Right atrium auricular region (tissue), 2 donors: ENCODE results near the gene MIEN1. TPM values are rescaled to one million over a fixed set of nuclear protein-coding genes. Genes with fewer than 3 reads are reported as not detected.
A peak's percentile ranks its signal among the peaks of the same experiment; 100 is the strongest.
"Not testable (repeated sequence)": the region's sequence is repeated elsewhere in the genome, so short reads cannot be mapped to it uniquely, and the experiment has no call there.

Experiments used
- DNase-seq: peaks from one replicate; pipeline ENCODE4 v3.0.0-alpha.2; 2019; ENCODE audit warnings: low spot score
- H3K27ac ChIP-seq, 2 donors: fragments of 200-600 bp; sonication (generic); 1 replicate in 1 of 2; 2 replicates in 1 of 2; pipeline ENCODE4 v1.5.1; 2016 to 2019
- H3K27me3 ChIP-seq, 2 donors: fragments of 200-600 bp; sonication (generic); one replicate each; pipeline versions ENCODE4 v1.5.1 to v1.6.0; 2017 to 2019
- H3K36me3 ChIP-seq: fragments of 200-600 bp; sonication (generic); one replicate; pipeline ENCODE4 v1.5.1; 2016
- H3K4me1 ChIP-seq, 2 donors: fragments of 200-600 bp; sonication (generic); one replicate each; pipeline versions ENCODE4 v1.5.1 to v1.6.0; 2017 to 2019
- H3K4me3 ChIP-seq, 2 donors: fragments of 200-600 bp; sonication (generic); 1 replicate in 1 of 2; 2 replicates in 1 of 2; pipeline ENCODE4 v1.5.1; 2017 to 2019; ENCODE audit warnings: mild to moderate bottlenecking in 1 of 2, moderate library complexity in 1 of 2
- H3K9me3 ChIP-seq, 2 donors: fragments of 200-600 bp; sonication (generic); one replicate each; pipeline ENCODE4 v1.5.1; 2019
- CTCF ChIP-seq, 2 donors: fragments of 200-600 bp; sonication (generic); IDR thresholded peaks; one replicate each; pipeline ENCODE4 v1.5.1; 2019; ENCODE audit warnings: antibody characterized with exemption in 2 of 2
- total RNA-seq, 2 donors: library from RNA; depleted of rRNA; stranded (reverse); fragments of >200 nt; gene quantifications; one replicate each; pipeline ENCODE4 v1.1.0, GENCODE V29; 2016

MIEN1 gene
- total RNA-seq, 2 donors from 2014 or later = 77.5 to 77.8 TPM

- no peak for DNase-seq
- peak overlapping the region; percentile 59 to 65 for H3K27ac ChIP-seq
- H3K4me1 ChIP-seq = peaks cover 0 to 19% of the 10 kb centered on the region in 2 donors
- TF ChIP-seq CTCF (IDR thresholded peaks at IDR 0.05) = no peak
- H3K9me3 ChIP-seq = no peaks in the 10 kb centered on the region
- peaks cover 63% of the 10 kb centered on the region for H3K36me3 ChIP-seq
- H3K27me3 ChIP-seq = no peaks in the 10 kb centered on the region
- H3K4me3 ChIP-seq = no peak overlapping the region
Observed at GRCh38 chr17:39716073-39716818, 14.1 kb downstream of the MIEN1 start.

- Histone ChIP-seq H3K27me3 (no peaks in the 10 kb centered on the region), H3K4me3 (no peak overlapping the region), H3K36me3 (peaks cover 70% of the 10 kb centered on the region), H3K27ac (peak overlapping the region; percentile 59 to 65), H3K4me1 (peaks cover 0 to 19% of the 10 kb centered on the region in 2 donors), H3K9me3 (no peaks in the 10 kb centered on the region)
- no peak for DNase-seq
- no peak for TF ChIP-seq CTCF (IDR thresholded peaks at IDR 0.05)
Observed at GRCh38 chr17:39715375-39716072, 14.8 kb downstream of the MIEN1 start.

- Histone ChIP-seq H3K4me3 (no peak overlapping the region), H3K4me1 (peaks cover 0 to 19% of the 10 kb centered on the region in 2 donors), H3K27ac (no peak overlapping the region), H3K36me3 (peaks cover 75% of the 10 kb centered on the region), H3K27me3 (no peaks in the 10 kb centered on the region), H3K9me3 (no peaks in the 10 kb centered on the region)
- no peak for TF ChIP-seq CTCF (IDR thresholded peaks at IDR 0.05)
- no peak for DNase-seq
Observed at GRCh38 chr17:39714234-39714633, 16.1 kb downstream of the MIEN1 start.

- no peak overlapping the region for H3K4me3 ChIP-seq
- H3K27ac ChIP-seq = no peak overlapping the region
- H3K27me3 ChIP-seq = no peaks in the 10 kb centered on the region
- no peaks in the 10 kb centered on the region for H3K9me3 ChIP-seq
- H3K4me1 ChIP-seq = peaks cover 0 to 19% of the 10 kb centered on the region in 2 donors
- no peak for TF ChIP-seq CTCF (IDR thresholded peaks at IDR 0.05)
- no peak for DNase-seq
- peaks cover 74% of the 10 kb centered on the region for H3K36me3 ChIP-seq
Observed at GRCh38 chr17:39711851-39712250, 18.5 kb downstream of the MIEN1 start.

DNA sequence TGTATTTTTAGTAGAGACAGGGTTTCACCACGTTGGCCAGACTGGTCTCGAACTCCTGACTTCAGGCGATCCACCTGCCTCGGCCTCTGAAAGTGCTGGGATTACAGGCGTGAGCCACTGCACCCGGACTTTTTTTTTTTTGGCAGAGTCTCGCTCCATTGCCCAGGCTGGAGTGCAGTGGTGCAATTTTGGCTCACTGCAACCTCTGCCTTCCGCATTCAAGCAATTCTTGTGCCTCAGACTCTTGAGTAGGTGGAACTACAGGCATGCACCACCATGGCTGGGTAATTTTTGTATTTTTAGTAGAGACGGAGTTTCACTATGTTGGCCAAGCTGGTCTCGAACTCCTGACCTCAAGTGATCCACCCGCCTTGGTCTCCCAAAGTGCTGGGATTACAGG is 19.3 kb downstream of the MIEN1 start:
- H3K4me3 ChIP-seq, H3K9me3 ChIP-seq, H3K27ac ChIP-seq, DNase-seq, H3K27me3 ChIP-seq: not testable (repeated sequence)
- H3K36me3 ChIP-seq = peaks cover 72% of the 10 kb centered on the region
- H3K4me1 ChIP-seq = peaks cover 0 to 18% of the 10 kb centered on the region in 2 donors
